Measurements from ENCODE around the gene TIMMDC1.

The TIMMDC1 gene

GRCh38 chr3:119498186-119499011, at the start of gene TIMMDC1:
TSS of gene TIMMDC1 (plus strand) at chr3:119498547. CDS start at chr3:119498734, 187 bp downstream.
- peak; percentile 96 for DNase-seq

GRCh38 chr3:119453822-119454221, 44.5 kb upstream of the TIMMDC1 start:
- DNase-seq, result no peak

- DNase-seq, result no peak
Observed at GRCh38 chr3:119456469-119456868, 41.9 kb upstream of the TIMMDC1 start.

GRCh38 chr3:119457246-119457645, 41.1 kb upstream of the TIMMDC1 start:
- DNase-seq, result no peak

- DNase-seq, result peak; percentile 100
Observed at GRCh38 chr3:119463171-119464169, 34.9 kb upstream of the TIMMDC1 start, which contains the start of gene TMEM39A. TSS of gene TMEM39A (minus strand) at chr3:119463615. CDS start at chr3:119462074, 1,541 bp downstream.

GRCh38 chr3:119468041-119468440, 30.3 kb upstream of the TIMMDC1 start:
- no peak for DNase-seq

GRCh38 chr3:119469418-119470189, 28.7 kb upstream of the TIMMDC1 start:
- no peak for DNase-seq

- no peak for DNase-seq
Observed at GRCh38 chr3:119470866-119471265, 27.5 kb upstream of the TIMMDC1 start.

GRCh38 chr3:119481079-119481478, 17.3 kb upstream of the TIMMDC1 start:
- no peak for DNase-seq

- DNase-seq, result no peak
Observed at GRCh38 chr3:119483101-119483500, 15.2 kb upstream of the TIMMDC1 start.

GRCh38 chr3:119485563-119485962, 12.8 kb upstream of the TIMMDC1 start:
- DNase-seq, result no peak

GRCh38 chr3:119490153-119490552, 8.2 kb upstream of the TIMMDC1 start:
- DNase-seq, result no peak

GRCh38 chr3:119492128-119492527, 6.2 kb upstream of the TIMMDC1 start:
- no peak for DNase-seq

- no peak for DNase-seq
Observed at GRCh38 chr3:119492810-119493209, 5.5 kb upstream of the TIMMDC1 start.

GRCh38 chr3:119494597-119494996, 3.8 kb upstream of the TIMMDC1 start:
- no peak for DNase-seq

- DNase-seq, result no peak
Observed at GRCh38 chr3:119497820-119498185, 544 bp upstream of the TIMMDC1 start.

GRCh38 chr3:119500265-119500664, 1.9 kb downstream of the TIMMDC1 start:
- no peak for DNase-seq

- no peak for DNase-seq
Observed at GRCh38 chr3:119500901-119501300, 2.6 kb downstream of the TIMMDC1 start.

- DNase-seq, result no peak
Observed at GRCh38 chr3:119506631-119507030, 8.3 kb downstream of the TIMMDC1 start.

GRCh38 chr3:119507404-119507803, 9.1 kb downstream of the TIMMDC1 start:
- DNase-seq, result no peak

GRCh38 chr3:119508172-119508845, 10.0 kb downstream of the TIMMDC1 start:
- DNase-seq, result no peak

GRCh38 chr3:119510690-119511089, 12.3 kb downstream of the TIMMDC1 start:
- no peak for DNase-seq
